Astrocyte (in vitro differentiated cells and primary cell): ENCODE data around the gene FHIT.

Experiments
- EZH2 ChIP-seq: IDR thresholded peaks from 2 replicates; pipeline ENCODE4 v1.6.1; 2012; ENCODE audit warnings: mild to moderate bottlenecking, low read length, inconsistent platforms; ENCODE audit not compliant: insufficient read depth
- TF ChIP-seq, protein P1 (sequence below): IDR thresholded peaks from 2 replicates; pipeline ENCODE4 v1.5.1; 2011; ENCODE audit warnings: low read depth, mild to moderate bottlenecking, inconsistent platforms, low read length, moderate library complexity; ENCODE audit not compliant: insufficient read depth

- no peak for TF ChIP-seq EZH2
- TF ChIP-seq, protein P1, sequence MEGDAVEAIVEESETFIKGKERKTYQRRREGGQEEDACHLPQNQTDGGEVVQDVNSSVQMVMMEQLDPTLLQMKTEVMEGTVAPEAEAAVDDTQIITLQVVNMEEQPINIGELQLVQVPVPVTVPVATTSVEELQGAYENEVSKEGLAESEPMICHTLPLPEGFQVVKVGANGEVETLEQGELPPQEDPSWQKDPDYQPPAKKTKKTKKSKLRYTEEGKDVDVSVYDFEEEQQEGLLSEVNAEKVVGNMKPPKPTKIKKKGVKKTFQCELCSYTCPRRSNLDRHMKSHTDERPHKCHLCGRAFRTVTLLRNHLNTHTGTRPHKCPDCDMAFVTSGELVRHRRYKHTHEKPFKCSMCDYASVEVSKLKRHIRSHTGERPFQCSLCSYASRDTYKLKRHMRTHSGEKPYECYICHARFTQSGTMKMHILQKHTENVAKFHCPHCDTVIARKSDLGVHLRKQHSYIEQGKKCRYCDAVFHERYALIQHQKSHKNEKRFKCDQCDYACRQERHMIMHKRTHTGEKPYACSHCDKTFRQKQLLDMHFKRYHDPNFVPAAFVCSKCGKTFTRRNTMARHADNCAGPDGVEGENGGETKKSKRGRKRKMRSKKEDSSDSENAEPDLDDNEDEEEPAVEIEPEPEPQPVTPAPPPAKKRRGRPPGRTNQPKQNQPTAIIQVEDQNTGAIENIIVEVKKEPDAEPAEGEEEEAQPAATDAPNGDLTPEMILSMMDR = no peak
These were observed 827.7 kb downstream of the FHIT start for GRCh38 chr3:60423556-60423955.
